SK-N-SH (cell line): Measurements from ENCODE around the gene MAP3K5. TPM values are rescaled to one million over a fixed set of nuclear protein-coding genes. Genes with fewer than 3 reads are reported as not detected.

Source experiments
- CTCF ChIA-PET: fragments of 300-600, 350-600 bp; formaldehyde crosslinking; extraction: SDS; loops from one replicate; lab custom pipeline; 2021; lab: Yijun Ruan, JAX
- POLR2A ChIA-PET: fragments of 350-600 bp; sonication (Branson Sonifier 250); formaldehyde crosslinking; extraction: SDS; loops from one replicate; lab custom pipeline; 2020; ENCODE audit warnings: antibody characterized with exemption, inconsistent platforms; lab: Yijun Ruan, JAX
- DNase-seq: peaks from one replicate; pipeline ENCODE4 v3.0.0; 2012
- H2AFZ ChIP-seq: fragments of 200-600 bp; sonication (generic); 2 replicates; pipeline ENCODE4 v1.8.1; 2016; ENCODE audit warnings: antibody characterized with exemption, mild to moderate bottlenecking, low read depth
- H3F3A ChIP-seq: fragments of 200-600 bp; sonication (generic); replicated peaks from 2 replicates; pipeline ENCODE3; 2016; ENCODE audit warnings: antibody characterized with exemption, mild to moderate bottlenecking; ENCODE audit not compliant: insufficient read depth
- H3K27ac ChIP-seq, 2 experiments: fragments of 200-500 bp in 1 of 2; fragments of 200-600 bp in 1 of 2; sonication (Bioruptor generic) in 1 of 2; sonication (generic), shearing (Covaris generic) in 1 of 2; 2 replicates each; pipeline versions ENCODE4 v1.5.1 to v1.6.1; 2014 to 2016; ENCODE audit warnings: low read depth in 2 of 2, inconsistent platforms in 1 of 2, low read length in 1 of 2, mild to moderate bottlenecking in 1 of 2, mixed read lengths in 1 of 2
- H3K27me3 ChIP-seq: fragments of 200-600 bp; sonication (generic), shearing (Covaris generic); 2 replicates; pipeline ENCODE4 v1.6.1; 2016; ENCODE audit warnings: mixed run types; ENCODE audit not compliant: insufficient read depth
- H3K36me3 ChIP-seq, 2 experiments: fragments of 200-500 bp in 1 of 2; fragments of 200-600 bp in 1 of 2; sonication (Bioruptor generic) in 1 of 2; sonication (generic) in 1 of 2; replicated peaks in 1 of 2; 2 replicates each; pipeline versions ENCODE3 to v1.5.1; 2014 to 2016; ENCODE audit warnings: low read length in 1 of 2, mild to moderate bottlenecking in 1 of 2; ENCODE audit not compliant: insufficient read depth in 2 of 2, control insufficient read depth in 1 of 2
- H3K4me1 ChIP-seq, 2 experiments: fragments of 200-500 bp in 1 of 2; fragments of 200-600 bp in 1 of 2; sonication (Bioruptor generic) in 1 of 2; sonication (generic), shearing (Covaris generic) in 1 of 2; 2 replicates each; pipeline versions ENCODE4 v1.5.1 to v1.6.1; 2014 to 2016; ENCODE audit warnings: low read depth in 1 of 2, low read length in 1 of 2, mixed run types in 1 of 2; ENCODE audit not compliant: insufficient read depth in 2 of 2, control insufficient read depth in 1 of 2
- H3K4me2 ChIP-seq: fragments of 200-600 bp; sonication (generic), shearing (Covaris generic); 2 replicates; pipeline ENCODE4 v1.6.1; 2017; ENCODE audit warnings: mixed run types
- H3K4me3 ChIP-seq, 2 experiments: fragments of 200-500 bp in 1 of 2; fragments of 200-600 bp in 1 of 2; sonication (Bioruptor generic) in 1 of 2; sonication (generic), shearing (Covaris generic) in 1 of 2; 2 replicates each; pipeline versions ENCODE4 v1.5.1 to v1.8.1; 2014 to 2016; ENCODE audit warnings: low read depth in 2 of 2, inconsistent platforms in 1 of 2, low read length in 1 of 2, mild to moderate bottlenecking in 1 of 2, mixed read lengths in 1 of 2, moderate library complexity in 1 of 2
- H3K79me2 ChIP-seq: fragments of 200-600 bp; sonication (generic); 2 replicates; pipeline ENCODE4 v1.8.1; 2017; ENCODE audit warnings: mild to moderate bottlenecking; ENCODE audit not compliant: insufficient read depth
- H3K9ac ChIP-seq: fragments of 200-600 bp; sonication (generic); 2 replicates; pipeline ENCODE4 v1.6.1; 2017; ENCODE audit warnings: mixed run types
- H3K9me2 ChIP-seq: fragments of 200-600 bp; sonication (generic); 2 replicates; pipeline ENCODE4 v1.6.1; 2017; ENCODE audit warnings: mixed run types
- H3K9me3 ChIP-seq: fragments of 200-600 bp; sonication (generic); 2 replicates; pipeline ENCODE4 v1.6.1; 2017; ENCODE audit warnings: mixed run types, mild to moderate bottlenecking, moderate library complexity
- H4K20me1 ChIP-seq: fragments of 200-600 bp; sonication (generic); 2 replicates; pipeline ENCODE4 v1.6.1; 2017; ENCODE audit warnings: mild to moderate bottlenecking, mixed run types; ENCODE audit not compliant: insufficient read depth
- CHD2 ChIP-seq: fragments of 150-350 bp; IDR thresholded peaks from 2 replicates; pipeline ENCODE4 v1.6.1; 2018; ENCODE audit warnings: low read length; ENCODE audit not compliant: partially characterized antibody
- FOXJ3 ChIP-seq: sonication (generic); formaldehyde crosslinking; IDR thresholded peaks from 2 replicates; pipeline ENCODE4 v1.5.1; 2020; ENCODE audit warnings: mild to moderate bottlenecking, missing genetic modification reagents
- FOXM1 ChIP-seq: IDR thresholded peaks from 2 replicates; pipeline ENCODE4 v1.4.0; 2012; ENCODE audit warnings: low read depth, mild to moderate bottlenecking
- GABPA ChIP-seq: IDR thresholded peaks from 2 replicates; pipeline ENCODE4 v1.4.0; 2012; ENCODE audit warnings: low read depth, mild to moderate bottlenecking
- GATA2 ChIP-seq: sonication (generic); formaldehyde crosslinking; IDR thresholded peaks from 2 replicates; pipeline ENCODE4 v1.5.0; 2020; ENCODE audit warnings: mild to moderate bottlenecking, missing genetic modification reagents
- JUND ChIP-seq: IDR thresholded peaks from 2 replicates; pipeline ENCODE4 v1.4.0; 2012
- NFIC ChIP-seq: IDR thresholded peaks from 2 replicates; pipeline ENCODE4 v1.4.0; 2012; ENCODE audit warnings: borderline replicate concordance
- NRF1 ChIP-seq: IDR thresholded peaks from 2 replicates; pipeline ENCODE4 v1.6.1; 2012; ENCODE audit warnings: low read depth, mild to moderate bottlenecking, low read length
- POLR2AphosphoS5 ChIP-seq: IDR thresholded peaks from 2 replicates; pipeline ENCODE4 v1.6.1; 2012; ENCODE audit warnings: low read depth, low read length
- RCOR1 ChIP-seq: fragments of 150-350 bp; IDR thresholded peaks from 2 replicates; pipeline ENCODE4 v1.6.1; 2017; ENCODE audit warnings: antibody characterized with exemption, low read length
- RXRA ChIP-seq: IDR thresholded peaks from 2 replicates; pipeline ENCODE4 v1.4.0; 2012; ENCODE audit warnings: low read depth, mild to moderate bottlenecking, borderline replicate concordance
- SMC3 ChIP-seq: IDR thresholded peaks from 2 replicates; pipeline ENCODE4 v1.6.1; 2012; ENCODE audit warnings: low read depth, low read length, improper control_type of control experiment
- TCF12 ChIP-seq: IDR thresholded peaks from 2 replicates; pipeline ENCODE4 v1.4.0; 2012
- YY1 ChIP-seq: IDR thresholded peaks from 2 replicates; pipeline ENCODE4 v1.4.0; 2012; ENCODE audit warnings: low read depth, mild to moderate bottlenecking
- WGBS: methylation state at CpG from one replicate; pipeline ENCODE4 v1.1.6; 2017; ENCODE audit warnings: low lambda C conversion rate; 5-methylcytosine and 5-hydroxymethylcytosine counted together
- polyA plus RNA-seq, 3 experiments: library from polyadenylated mRNA; depleted of rRNA; stranded (reverse); fragments of >200 nt; gene quantifications; 2 replicates each; pipeline ENCODE4 v1.2.3, GENCODE V29; 2012
- TF ChIP-seq, protein P1 (sequence below): IDR thresholded peaks from 2 replicates; pipeline ENCODE4 v1.4.0; 2012; ENCODE audit warnings: low read depth
- TF ChIP-seq, protein P2 (sequence below): IDR thresholded peaks from 2 replicates; pipeline ENCODE4 v1.4.0; 2012; ENCODE audit warnings: low read depth, borderline replicate concordance
- TF ChIP-seq, protein P3 (sequence below): fragments of 150-350 bp; IDR thresholded peaks from 2 replicates; pipeline ENCODE4 v1.6.1; 2017; ENCODE audit warnings: antibody characterized with exemption, low read length, low read depth, borderline replicate concordance
- TF ChIP-seq, protein P4 (sequence below): IDR thresholded peaks from 2 replicates; pipeline ENCODE4 v1.4.0; 2012; ENCODE audit warnings: low read depth, borderline replicate concordance
- TF ChIP-seq, protein P5 (sequence below): fragments of 200-600 bp; sonication (generic); IDR thresholded peaks from 2 replicates; pipeline ENCODE4 v1.6.1; 2017; ENCODE audit warnings: antibody characterized with exemption, mild to moderate bottlenecking, moderate library complexity

The MAP3K5 gene
- polyA plus RNA-seq, 1 of the 3 experiments (the other 2 are of a cell fraction): 1.4 TPM

DNA sequence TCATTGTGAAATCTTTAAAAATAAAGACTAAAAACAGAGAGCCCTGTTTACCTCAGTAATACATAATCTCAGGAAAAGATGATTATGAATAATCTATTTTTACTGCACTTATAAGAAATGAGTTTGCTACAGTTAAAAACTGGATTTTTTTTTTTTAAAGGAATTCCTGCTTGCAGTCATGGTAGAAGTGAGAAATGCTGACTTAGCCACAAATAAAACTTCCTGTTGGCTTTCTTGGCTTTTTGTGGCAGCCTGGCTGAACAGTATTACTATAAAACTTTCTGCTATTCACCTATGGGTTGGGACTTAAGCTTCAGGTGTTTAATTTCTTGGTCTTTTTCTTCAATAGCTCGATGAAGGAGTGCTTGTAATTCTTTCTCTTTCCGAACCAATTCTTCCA lies 230.1 kb downstream of the MAP3K5 start (continued):
- TF ChIP-seq, protein P1, sequence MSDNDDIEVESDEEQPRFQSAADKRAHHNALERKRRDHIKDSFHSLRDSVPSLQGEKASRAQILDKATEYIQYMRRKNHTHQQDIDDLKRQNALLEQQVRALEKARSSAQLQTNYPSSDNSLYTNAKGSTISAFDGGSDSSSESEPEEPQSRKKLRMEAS: no peak
- no peak for TF ChIP-seq NFIC

DNA sequence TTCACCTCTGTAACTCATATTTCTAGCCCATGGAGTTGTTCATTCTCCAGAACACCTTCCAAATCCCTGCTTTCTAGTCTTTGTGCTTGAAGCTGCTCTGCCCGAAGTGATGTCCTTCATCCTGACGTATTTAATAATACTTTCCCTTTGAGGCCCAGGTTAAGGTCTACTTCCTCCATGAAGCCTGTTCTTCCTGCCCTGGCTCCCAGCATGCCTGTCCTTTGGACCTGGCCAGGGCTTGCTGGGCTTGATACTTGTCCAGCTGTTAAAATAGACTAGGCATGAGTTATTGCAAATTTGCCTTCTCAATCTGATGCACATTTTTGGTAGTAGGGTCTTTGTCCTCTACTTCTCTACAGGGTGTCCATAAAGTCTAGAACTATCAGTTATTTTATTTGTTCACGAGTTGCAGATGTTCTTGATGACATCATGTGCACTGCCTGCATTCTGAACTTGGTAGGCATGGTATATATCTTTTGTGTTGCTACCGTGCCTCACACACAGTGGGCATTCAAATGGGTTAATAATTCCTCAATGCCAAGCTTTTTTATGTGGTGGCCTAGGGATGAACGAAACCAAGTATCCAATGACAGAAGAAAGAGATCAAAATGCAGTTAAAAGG lies 239.0 kb downstream of the MAP3K5 start:
- Histone ChIP-seq H3F3A (peaks cover 3% of the 10 kb centered on the region), H2AFZ (no peak overlapping the region), H3K4me3 (no peak overlapping the region), H3K36me3 (no peaks in the 10 kb centered on the region), H3K27me3 (peaks cover 12% of the 10 kb centered on the region; the same call in 1 of the 2 replicates), H3K9me2 (no peaks in the 10 kb centered on the region), H3K4me1 (peaks cover 0 to 16% of the 10 kb centered on the region in 2 experiments; a peak in 2 of 4 replicates), H3K27ac (no peak overlapping the region), H3K4me2 (no peak overlapping the region), H3K79me2 (no peaks in the 10 kb centered on the region), H4K20me1 (no peaks in the 10 kb centered on the region), H3K9ac (no peak overlapping the region), H3K9me3 (no peaks in the 10 kb centered on the region)
- 86% methylated on average over 5 of the region's 5 CpGs for WGBS
- CTCF ChIA-PET: interaction anchor here (0.7 to 4.9 kb wide), 3 partner anchors 27 to 239 kb away, joined by 3 to 41 read pairs (median 6); partner anchors contain the start of gene MAP3K5
- POLR2A ChIA-PET: no interaction called here
- TF ChIP-seq RCOR1 (no peak), CHD2 (no peak), NRF1 (no peak), FOXJ3 (CRISPR knock-in tag) (no peak), FOXM1 (no peak), POLR2AphosphoS5 (no peak), TCF12 (no peak), SMC3 (no peak), YY1 (no peak), JUND (no peak), GABPA (no peak), RXRA (no peak), GATA2 (CRISPR knock-in tag) (no peak)
- TF ChIP-seq, protein P2, sequence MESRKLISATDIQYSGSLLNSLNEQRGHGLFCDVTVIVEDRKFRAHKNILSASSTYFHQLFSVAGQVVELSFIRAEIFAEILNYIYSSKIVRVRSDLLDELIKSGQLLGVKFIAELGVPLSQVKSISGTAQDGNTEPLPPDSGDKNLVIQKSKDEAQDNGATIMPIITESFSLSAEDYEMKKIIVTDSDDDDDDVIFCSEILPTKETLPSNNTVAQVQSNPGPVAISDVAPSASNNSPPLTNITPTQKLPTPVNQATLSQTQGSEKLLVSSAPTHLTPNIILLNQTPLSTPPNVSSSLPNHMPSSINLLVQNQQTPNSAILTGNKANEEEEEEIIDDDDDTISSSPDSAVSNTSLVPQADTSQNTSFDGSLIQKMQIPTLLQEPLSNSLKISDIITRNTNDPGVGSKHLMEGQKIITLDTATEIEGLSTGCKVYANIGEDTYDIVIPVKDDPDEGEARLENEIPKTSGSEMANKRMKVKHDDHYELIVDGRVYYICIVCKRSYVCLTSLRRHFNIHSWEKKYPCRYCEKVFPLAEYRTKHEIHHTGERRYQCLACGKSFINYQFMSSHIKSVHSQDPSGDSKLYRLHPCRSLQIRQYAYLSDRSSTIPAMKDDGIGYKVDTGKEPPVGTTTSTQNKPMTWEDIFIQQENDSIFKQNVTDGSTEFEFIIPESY: no peak
- TF ChIP-seq, protein P3, sequence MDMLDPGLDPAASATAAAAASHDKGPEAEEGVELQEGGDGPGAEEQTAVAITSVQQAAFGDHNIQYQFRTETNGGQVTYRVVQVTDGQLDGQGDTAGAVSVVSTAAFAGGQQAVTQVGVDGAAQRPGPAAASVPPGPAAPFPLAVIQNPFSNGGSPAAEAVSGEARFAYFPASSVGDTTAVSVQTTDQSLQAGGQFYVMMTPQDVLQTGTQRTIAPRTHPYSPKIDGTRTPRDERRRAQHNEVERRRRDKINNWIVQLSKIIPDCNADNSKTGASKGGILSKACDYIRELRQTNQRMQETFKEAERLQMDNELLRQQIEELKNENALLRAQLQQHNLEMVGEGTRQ: no peak
- TF ChIP-seq, protein P1: no peak
- TF ChIP-seq, protein P4, sequence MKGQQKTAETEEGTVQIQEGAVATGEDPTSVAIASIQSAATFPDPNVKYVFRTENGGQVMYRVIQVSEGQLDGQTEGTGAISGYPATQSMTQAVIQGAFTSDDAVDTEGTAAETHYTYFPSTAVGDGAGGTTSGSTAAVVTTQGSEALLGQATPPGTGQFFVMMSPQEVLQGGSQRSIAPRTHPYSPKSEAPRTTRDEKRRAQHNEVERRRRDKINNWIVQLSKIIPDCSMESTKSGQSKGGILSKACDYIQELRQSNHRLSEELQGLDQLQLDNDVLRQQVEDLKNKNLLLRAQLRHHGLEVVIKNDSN: no peak
- TF ChIP-seq, protein P5, sequence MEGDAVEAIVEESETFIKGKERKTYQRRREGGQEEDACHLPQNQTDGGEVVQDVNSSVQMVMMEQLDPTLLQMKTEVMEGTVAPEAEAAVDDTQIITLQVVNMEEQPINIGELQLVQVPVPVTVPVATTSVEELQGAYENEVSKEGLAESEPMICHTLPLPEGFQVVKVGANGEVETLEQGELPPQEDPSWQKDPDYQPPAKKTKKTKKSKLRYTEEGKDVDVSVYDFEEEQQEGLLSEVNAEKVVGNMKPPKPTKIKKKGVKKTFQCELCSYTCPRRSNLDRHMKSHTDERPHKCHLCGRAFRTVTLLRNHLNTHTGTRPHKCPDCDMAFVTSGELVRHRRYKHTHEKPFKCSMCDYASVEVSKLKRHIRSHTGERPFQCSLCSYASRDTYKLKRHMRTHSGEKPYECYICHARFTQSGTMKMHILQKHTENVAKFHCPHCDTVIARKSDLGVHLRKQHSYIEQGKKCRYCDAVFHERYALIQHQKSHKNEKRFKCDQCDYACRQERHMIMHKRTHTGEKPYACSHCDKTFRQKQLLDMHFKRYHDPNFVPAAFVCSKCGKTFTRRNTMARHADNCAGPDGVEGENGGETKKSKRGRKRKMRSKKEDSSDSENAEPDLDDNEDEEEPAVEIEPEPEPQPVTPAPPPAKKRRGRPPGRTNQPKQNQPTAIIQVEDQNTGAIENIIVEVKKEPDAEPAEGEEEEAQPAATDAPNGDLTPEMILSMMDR: no peak
- no peak for DNase-seq
